Activated CD8-positive, alpha-beta T cell treated with anti-CD3 and anti-CD28 coated beads, Interleukin-2, amount 10 ng/mL, durations not matched to agents 7 days and 5 days (primary cell): ENCODE results near the gene NCOA1. TPM values are rescaled to one million over a fixed set of nuclear protein-coding genes. Genes with fewer than 3 reads are reported as not detected.

ENCODE experiments used
- ATAC-seq: fragments of 150-1000 bp; cut with Tn5 transposase; one replicate; pipeline ENCODE4 v1.10.0; 2021; ENCODE audit warnings: moderate library complexity
- CTCF ChIA-PET: fragments of 350-600 bp; sonication (Branson Sonifier 250); formaldehyde crosslinking; loops from one replicate; lab custom pipeline; 2021; ENCODE audit warnings: antibody characterized with exemption; lab: Charles Lee
- POLR2A ChIA-PET: fragments of 350-600 bp; sonication (Branson Sonifier 250); formaldehyde crosslinking; loops from one replicate; lab custom pipeline; 2021; ENCODE audit warnings: antibody characterized with exemption; lab: Charles Lee
- DNase-seq: peaks from one replicate; pipeline ENCODE4 v3.0.0-alpha.2; 2020
- H3K27ac Mint-ChIP-seq: one replicate; pipeline ENCODE4 v1.8.0; 2021; ENCODE audit warnings: mild to moderate bottlenecking, mixed read lengths
- H3K27me3 Mint-ChIP-seq: one replicate; pipeline ENCODE4 v1.8.0; 2021; ENCODE audit warnings: low read depth, mixed read lengths
- H3K36me3 Mint-ChIP-seq: one replicate; pipeline ENCODE4 v1.8.0; 2021; ENCODE audit warnings: low read depth, mixed read lengths
- H3K4me1 Mint-ChIP-seq: one replicate; pipeline ENCODE4 v1.8.0; 2021; ENCODE audit warnings: low read depth, mixed read lengths
- H3K4me3 Mint-ChIP-seq: one replicate; pipeline ENCODE4 v1.8.0; 2021; ENCODE audit warnings: mild to moderate bottlenecking, mixed read lengths
- H3K9me3 Mint-ChIP-seq: one replicate; pipeline ENCODE4 v1.8.0; 2022; ENCODE audit warnings: mixed read lengths; ENCODE audit not compliant: insufficient read depth
- total RNA-seq, 2 experiments: library from RNA; stranded (reverse); gene quantifications; one replicate each; pipeline ENCODE4 v1.2.3, GENCODE V29; 2021

Gene NCOA1
- total RNA-seq, 2 experiments from 2014 or later, result 14.5 to 14.7 TPM

DNA sequence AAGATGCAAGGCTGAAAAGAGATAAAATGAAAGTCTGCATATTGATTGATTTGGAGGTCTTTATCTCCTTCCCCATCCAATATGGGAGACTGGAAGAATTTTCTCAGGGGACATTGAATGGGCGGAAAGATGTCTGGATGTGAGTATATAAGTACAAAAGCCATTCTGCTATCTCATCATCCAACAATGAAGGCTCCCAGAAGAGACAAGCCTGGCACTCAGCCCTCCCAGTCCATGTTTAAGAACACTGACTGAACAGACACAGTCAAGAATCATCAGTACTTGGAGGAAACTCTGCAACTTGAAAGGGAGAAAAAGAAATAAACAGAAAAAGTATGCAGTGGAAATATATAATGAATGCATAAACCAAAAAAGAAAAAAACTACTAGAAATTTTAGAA is 221.2 kb downstream of the NCOA1 start:
- POLR2A ChIA-PET, result no interaction called here
- DNase-seq, result no peak
- no peaks in the 10 kb centered on the region for H3K27me3 Mint-ChIP-seq
- no peaks in the 10 kb centered on the region for H3K4me1 Mint-ChIP-seq
- H3K9me3 Mint-ChIP-seq, result peaks cover 6% of the 10 kb centered on the region
- no peak overlapping the region for H3K4me3 Mint-ChIP-seq
- CTCF ChIA-PET, result no interaction called here
- no peak overlapping the region for H3K27ac Mint-ChIP-seq
- H3K36me3 Mint-ChIP-seq, result peaks cover 4% of the 10 kb centered on the region
- no peak for ATAC-seq

DNA sequence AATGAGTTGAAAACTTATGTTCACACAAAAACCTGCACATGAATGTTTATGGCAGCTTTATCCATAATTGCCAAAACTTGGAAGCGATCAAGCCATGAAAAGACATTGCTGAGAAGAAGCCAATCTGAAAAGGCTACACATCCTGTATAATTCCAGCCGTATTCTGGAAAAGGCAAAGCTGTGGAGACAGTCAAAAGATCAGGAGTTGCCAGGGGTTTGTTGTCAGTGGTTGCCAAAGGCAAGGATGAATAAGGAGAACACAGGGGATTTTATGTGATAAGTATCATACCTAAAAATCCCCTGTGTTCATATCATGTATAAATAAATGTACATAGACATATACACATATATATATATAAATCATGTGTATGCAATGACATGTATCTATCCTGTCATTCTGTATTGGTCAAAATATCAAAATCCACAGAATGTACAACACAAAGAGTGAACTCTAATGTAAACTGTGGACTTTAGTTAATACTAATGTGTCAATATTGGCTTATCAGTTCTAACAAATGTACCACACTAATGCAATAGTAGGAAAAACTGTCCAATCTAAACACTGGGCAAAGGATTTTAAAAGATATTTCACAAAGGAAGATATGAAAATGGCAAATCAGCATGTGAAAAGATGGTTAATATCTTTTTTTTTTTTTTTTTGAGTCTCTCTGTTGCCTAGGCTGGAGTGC is 226.4 kb downstream of the NCOA1 start:
- no peaks in the 10 kb centered on the region for H3K4me1 Mint-ChIP-seq
- ATAC-seq (no peak), DNase-seq (no peak)
- H3K4me3 Mint-ChIP-seq, result no peak overlapping the region
- H3K27me3 Mint-ChIP-seq, result no peaks in the 10 kb centered on the region
- ChIA-PET POLR2A (no interaction called here), CTCF (no interaction called here)
- H3K27ac Mint-ChIP-seq, result no peak overlapping the region
- H3K36me3 Mint-ChIP-seq, result peaks cover 4% of the 10 kb centered on the region
- H3K9me3 Mint-ChIP-seq, result peaks cover 6% of the 10 kb centered on the region

DNA sequence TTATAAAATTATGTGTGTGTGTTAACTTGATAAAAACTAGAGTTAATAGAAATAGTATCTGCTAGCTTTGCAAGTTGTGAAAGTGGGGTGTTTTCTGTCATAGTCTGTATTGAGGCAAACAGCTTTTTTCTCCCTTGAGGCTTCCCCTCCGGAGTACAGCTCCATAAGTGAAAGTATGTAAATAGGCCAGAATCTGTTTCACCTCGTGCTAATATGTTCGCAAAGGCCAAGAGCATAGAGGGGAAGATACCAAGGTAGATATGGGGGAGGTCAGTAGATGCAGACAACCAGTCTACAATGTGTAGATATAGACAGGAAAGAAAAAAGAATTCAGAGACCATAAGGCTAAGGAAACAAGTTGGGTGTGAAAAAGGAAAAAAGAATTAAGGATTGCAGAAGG is 229.3 kb downstream of the NCOA1 start:
- CTCF ChIA-PET, result interaction anchor here (0.7 kb wide), 1 partner anchor 33 kb away, joined by 3 read pairs; no protein-coding TSS in a partner anchor
- POLR2A ChIA-PET, result no interaction called here
- DNase-seq (no peak), ATAC-seq (no peak)
- peaks cover 3% of the 10 kb centered on the region for H3K36me3 Mint-ChIP-seq
- H3K9me3 Mint-ChIP-seq, result peaks cover 6% of the 10 kb centered on the region
- no peak overlapping the region for H3K4me3 Mint-ChIP-seq
- H3K27ac Mint-ChIP-seq, result no peak overlapping the region
- H3K27me3 Mint-ChIP-seq, result no peaks in the 10 kb centered on the region
- H3K4me1 Mint-ChIP-seq, result no peaks in the 10 kb centered on the region

DNA sequence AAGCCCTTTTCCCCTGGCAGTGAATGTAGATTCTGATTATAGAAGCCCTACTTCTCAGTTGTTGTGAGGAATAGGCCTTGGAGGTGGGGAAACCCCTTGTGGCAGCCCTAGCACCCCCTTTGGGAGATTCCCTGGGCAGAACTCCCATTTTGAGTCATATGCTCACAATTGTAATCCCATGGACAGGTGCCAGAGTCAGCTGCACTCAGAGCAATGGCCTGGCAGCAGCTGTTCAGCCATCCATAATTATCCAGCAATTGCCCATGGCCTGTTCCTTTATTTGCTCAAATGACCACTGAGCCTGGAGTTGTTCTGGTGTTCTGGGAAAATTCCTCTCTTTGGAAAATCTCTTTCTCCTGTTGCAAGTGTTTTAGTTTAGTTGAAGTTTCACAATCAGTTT is 230.4 kb downstream of the NCOA1 start:
- ATAC-seq (no peak), DNase-seq (no peak)
- Mint-ChIP-seq H3K27ac (no peak overlapping the region), H3K4me3 (no peak overlapping the region), H3K27me3 (no peaks in the 10 kb centered on the region), H3K9me3 (peaks cover 5% of the 10 kb centered on the region), H3K4me1 (no peaks in the 10 kb centered on the region), H3K36me3 (peaks cover 3% of the 10 kb centered on the region)
- ChIA-PET CTCF (no interaction called here), POLR2A (no interaction called here)

DNA sequence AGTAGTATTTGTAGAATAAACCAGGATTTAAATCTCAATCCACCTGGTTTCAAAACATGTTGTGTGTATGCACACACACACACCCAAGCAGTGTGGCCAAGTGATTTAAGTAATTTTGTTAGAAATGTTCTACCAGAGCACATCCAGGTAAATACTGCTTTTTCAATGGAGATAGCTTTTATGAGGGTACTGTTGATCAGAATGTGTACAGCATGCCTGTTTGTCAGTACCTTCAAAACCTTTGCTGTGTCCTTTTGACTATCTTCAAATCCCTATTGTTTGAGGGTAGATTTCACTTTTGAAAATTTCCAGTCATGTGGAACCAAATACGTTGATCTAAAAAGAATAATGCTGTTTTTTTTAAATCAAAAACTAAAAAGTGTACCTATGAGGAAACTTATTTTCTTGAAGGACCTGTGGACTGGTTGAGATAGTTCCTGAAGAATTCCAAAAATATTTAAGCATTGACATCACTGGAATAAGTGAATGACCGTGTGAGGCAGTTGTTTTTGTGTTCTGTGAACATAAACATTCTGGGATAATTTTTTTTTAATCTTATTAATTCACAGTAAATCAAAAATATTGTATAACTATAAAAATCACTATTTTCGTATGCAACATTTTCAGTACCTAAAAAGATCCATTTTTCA is 231.2 kb downstream of the NCOA1 start:
- no peaks in the 10 kb centered on the region for H3K27me3 Mint-ChIP-seq
- ChIA-PET POLR2A (no interaction called here), CTCF (no interaction called here)
- peaks cover 3% of the 10 kb centered on the region for H3K36me3 Mint-ChIP-seq
- ATAC-seq (no peak), DNase-seq (no peak)
- no peaks in the 10 kb centered on the region for H3K9me3 Mint-ChIP-seq
- H3K4me3 Mint-ChIP-seq, result no peak overlapping the region
- no peaks in the 10 kb centered on the region for H3K4me1 Mint-ChIP-seq
- no peak overlapping the region for H3K27ac Mint-ChIP-seq

DNA sequence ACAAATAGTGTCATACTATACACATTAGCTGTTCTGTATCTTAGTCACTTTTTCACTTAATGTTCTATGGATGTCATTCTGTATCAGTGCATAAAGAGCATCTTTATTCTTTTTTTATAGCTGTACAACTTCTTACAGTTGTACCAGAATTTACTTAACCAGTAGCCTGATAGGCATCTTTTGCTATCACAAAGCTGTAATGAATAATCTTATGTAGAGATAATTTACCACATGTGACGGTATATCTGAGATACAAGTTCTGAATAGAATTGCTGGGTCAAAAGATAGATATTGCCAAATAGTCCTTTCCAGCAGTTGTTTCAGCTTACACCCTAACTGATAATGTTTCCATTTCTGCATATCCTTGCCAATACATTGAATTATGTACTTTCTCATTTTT is 232.1 kb downstream of the NCOA1 start:
- H3K27ac Mint-ChIP-seq, result no peak overlapping the region
- ChIA-PET CTCF (no interaction called here), POLR2A (no interaction called here)
- H3K9me3 Mint-ChIP-seq, result no peaks in the 10 kb centered on the region
- H3K36me3 Mint-ChIP-seq, result peaks cover 2% of the 10 kb centered on the region
- DNase-seq, result no peak
- H3K4me3 Mint-ChIP-seq, result no peak overlapping the region
- no peaks in the 10 kb centered on the region for H3K4me1 Mint-ChIP-seq
- ATAC-seq, result no peak
- H3K27me3 Mint-ChIP-seq, result no peaks in the 10 kb centered on the region

DNA sequence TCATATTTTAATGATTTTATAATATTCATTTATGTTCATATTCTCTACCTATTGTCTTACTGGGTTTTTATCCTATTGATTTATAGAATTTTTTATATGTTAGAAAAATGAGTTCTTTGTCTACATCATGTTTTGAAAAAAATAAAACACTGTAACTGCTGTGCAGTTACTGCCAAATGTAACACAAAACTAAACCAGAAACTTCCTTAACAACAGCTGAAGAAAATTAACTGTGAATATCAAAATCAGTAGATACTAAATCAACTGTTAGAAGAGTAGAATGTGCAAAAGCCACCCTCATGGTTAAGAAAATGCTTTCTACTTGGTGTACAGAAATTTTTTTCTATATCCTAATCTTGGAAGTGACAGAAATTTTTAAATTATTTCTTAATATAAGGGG is 232.6 kb downstream of the NCOA1 start:
- Mint-ChIP-seq H3K4me3 (no peak overlapping the region), H3K27ac (no peak overlapping the region), H3K27me3 (no peaks in the 10 kb centered on the region), H3K4me1 (no peaks in the 10 kb centered on the region), H3K9me3 (no peaks in the 10 kb centered on the region), H3K36me3 (peaks cover 2% of the 10 kb centered on the region)
- ChIA-PET CTCF (no interaction called here), POLR2A (no interaction called here)
- ATAC-seq (no peak), DNase-seq (no peak)

DNA sequence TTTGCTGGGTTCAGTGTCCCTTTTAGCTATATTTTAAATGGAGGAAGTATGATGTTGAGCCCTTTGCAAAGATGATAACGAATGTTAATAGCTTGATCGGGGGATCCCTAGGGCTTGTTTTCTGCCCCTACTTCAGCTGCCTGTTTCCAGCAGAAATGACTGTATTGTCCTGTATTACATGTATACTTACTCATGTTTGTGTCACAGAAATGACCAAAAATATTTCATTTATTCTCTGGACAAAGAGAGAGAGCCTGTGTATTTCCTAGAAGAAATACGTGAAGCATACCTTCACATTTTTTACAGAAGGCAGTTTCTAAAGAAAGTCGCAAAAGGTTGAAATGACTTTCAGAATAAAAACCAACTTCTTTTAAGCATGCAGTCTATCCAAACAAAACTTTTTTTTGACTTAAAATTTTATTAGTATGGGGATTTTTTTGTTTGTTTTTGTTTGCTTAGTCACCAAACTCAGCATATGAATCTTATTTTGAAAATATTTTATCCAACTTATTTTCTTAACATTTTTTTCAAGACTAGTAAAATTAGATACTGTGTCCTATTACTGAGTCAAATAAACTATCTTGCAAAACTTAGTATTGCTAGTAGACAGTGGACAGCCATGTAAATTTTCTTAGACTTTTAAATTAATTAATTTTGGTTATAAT is 233.2 kb downstream of the NCOA1 start:
- ATAC-seq, result no peak

DNA sequence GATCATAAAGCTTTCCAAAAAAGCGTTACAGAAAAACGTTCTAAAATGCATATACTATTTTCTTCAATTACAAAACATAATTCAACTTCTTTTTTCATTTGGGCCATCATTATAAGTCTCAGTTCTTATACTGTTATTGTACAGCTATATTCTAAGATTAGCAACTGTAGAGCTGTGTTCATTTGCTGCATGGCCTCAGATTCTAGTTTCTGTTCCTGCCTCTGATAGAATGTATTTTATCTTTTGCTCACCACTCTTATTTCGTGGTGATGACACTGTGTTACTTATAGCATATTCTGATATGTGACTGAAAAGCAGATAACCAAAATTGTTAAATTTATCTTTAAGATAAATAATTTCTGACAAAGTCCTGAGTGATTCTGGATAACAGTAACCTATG is 234.9 kb downstream of the NCOA1 start:
- no peaks in the 10 kb centered on the region for H3K9me3 Mint-ChIP-seq
- no peak for DNase-seq
- ATAC-seq, result no peak
- no peak overlapping the region for H3K4me3 Mint-ChIP-seq
- H3K36me3 Mint-ChIP-seq, result peaks cover 2% of the 10 kb centered on the region
- H3K27me3 Mint-ChIP-seq, result no peaks in the 10 kb centered on the region
- ChIA-PET CTCF (interaction anchor here (1.4 kb wide), 1 partner anchor 316 kb away, joined by 5 read pairs; no protein-coding TSS in a partner anchor), POLR2A (no interaction called here)
- no peaks in the 10 kb centered on the region for H3K4me1 Mint-ChIP-seq
- no peak overlapping the region for H3K27ac Mint-ChIP-seq

More for the DNA sequence above, 233.2 kb downstream of the NCOA1 start:
- H3K4me3 Mint-ChIP-seq, result no peak overlapping the region
- H3K9me3 Mint-ChIP-seq, result no peaks in the 10 kb centered on the region
- H3K27me3 Mint-ChIP-seq, result no peaks in the 10 kb centered on the region
- H3K36me3 Mint-ChIP-seq, result peaks cover 2% of the 10 kb centered on the region
- H3K4me1 Mint-ChIP-seq, result no peaks in the 10 kb centered on the region
- ChIA-PET CTCF (no interaction called here), POLR2A (no interaction called here)
- no peak for DNase-seq
- H3K27ac Mint-ChIP-seq, result no peak overlapping the region

DNA sequence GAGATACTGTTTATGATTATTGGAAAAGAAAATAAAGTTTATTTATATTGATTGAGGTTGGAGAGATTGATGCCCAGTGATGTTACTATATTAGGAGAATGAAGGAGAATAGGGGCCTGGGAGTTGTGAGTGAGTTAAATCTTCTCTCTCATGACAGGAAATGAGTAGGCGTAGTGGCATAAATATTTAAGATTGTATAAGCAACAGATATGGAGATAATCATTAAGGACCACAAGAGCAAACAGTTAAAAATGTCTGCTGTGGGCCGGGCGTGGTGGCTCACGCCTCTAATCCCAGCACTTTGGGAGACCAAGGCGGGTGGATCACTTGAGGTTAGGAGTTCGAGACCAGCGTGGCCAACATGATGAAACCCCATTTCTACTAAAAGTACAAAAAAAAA is 239.4 kb downstream of the NCOA1 start:
- DNase-seq (no peak), ATAC-seq (no peak)
- Mint-ChIP-seq H3K9me3 (no peaks in the 10 kb centered on the region), H3K36me3 (peaks cover 2% of the 10 kb centered on the region), H3K4me3 (no peak overlapping the region), H3K27ac (no peak overlapping the region), H3K4me1 (no peaks in the 10 kb centered on the region), H3K27me3 (no peaks in the 10 kb centered on the region)
- CTCF ChIA-PET, result no interaction called here
- POLR2A ChIA-PET, result interaction anchor here (0.6 kb wide), 1 partner anchor 11 kb away, joined by 3 read pairs; no protein-coding TSS in a partner anchor

DNA sequence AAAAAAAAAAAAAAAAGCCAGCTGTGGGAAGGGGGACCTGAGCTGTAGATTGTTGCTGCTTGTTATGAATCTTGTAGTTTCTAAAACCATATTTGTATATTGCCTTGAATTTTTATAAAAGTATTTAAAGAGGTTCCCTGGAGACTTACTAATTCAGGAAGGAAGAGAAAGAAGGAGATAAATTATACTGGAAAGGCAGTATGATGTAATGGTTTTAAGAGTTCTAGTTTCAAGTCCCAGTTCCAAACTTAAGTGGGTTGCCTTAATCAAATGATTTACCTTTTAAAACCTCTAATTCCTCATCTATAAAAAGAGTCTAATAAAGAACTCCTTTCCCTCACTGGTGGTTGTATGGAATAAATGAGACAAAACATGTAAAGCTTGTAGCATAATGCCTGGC is 240.0 kb downstream of the NCOA1 start:
- ATAC-seq, result no peak
- no peak overlapping the region for H3K27ac Mint-ChIP-seq
- no peaks in the 10 kb centered on the region for H3K9me3 Mint-ChIP-seq
- ChIA-PET CTCF (no interaction called here), POLR2A (interaction anchor here (0.6 kb wide), 2 partner anchors 10 to 1923 kb away, joined by 3 to 4 read pairs; no protein-coding TSS in a partner anchor)
- H3K36me3 Mint-ChIP-seq, result peaks cover 2% of the 10 kb centered on the region
- H3K4me3 Mint-ChIP-seq, result no peak overlapping the region
- H3K27me3 Mint-ChIP-seq, result no peaks in the 10 kb centered on the region
- no peak for DNase-seq
- H3K4me1 Mint-ChIP-seq, result no peaks in the 10 kb centered on the region

DNA sequence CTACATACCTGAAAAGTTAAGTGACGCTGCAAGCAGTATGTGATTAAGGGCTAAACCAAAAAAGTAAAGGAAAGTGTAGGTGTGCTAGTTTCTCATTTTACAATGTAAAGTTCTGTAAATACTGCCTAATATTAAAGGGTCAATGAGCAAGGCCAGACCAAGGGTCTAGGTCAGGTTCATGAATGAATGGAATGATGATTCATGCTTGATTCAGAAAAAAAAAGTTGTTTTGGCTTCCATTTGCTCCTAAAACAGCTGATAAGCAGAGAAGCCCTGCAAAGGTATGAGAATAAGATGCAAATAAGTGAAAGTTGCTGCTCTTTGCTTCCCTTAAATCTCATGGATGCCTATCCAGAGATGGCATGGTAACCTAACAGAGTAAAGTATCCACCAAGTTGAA is 240.9 kb downstream of the NCOA1 start:
- Mint-ChIP-seq H3K4me1 (no peaks in the 10 kb centered on the region), H3K9me3 (no peaks in the 10 kb centered on the region), H3K36me3 (peaks cover 2% of the 10 kb centered on the region), H3K27me3 (no peaks in the 10 kb centered on the region), H3K4me3 (no peak overlapping the region), H3K27ac (no peak overlapping the region)
- ATAC-seq (no peak), DNase-seq (no peak)
- ChIA-PET CTCF (no interaction called here), POLR2A (no interaction called here)
